Activated T-cell treated with anti-CD3 and anti-CD28 coated beads, Interleukin-2, amount 50 U/mL, for 1 hour (primary cell): ENCODE data around the gene ATP13A4.
A peak's percentile ranks its signal among the peaks of the same experiment; 100 is the strongest.

ENCODE experiments used
- DNase-seq: peaks from one replicate; pipeline ENCODE4 v3.0.0-alpha.2; 2020

The ATP13A4 gene

DNA sequence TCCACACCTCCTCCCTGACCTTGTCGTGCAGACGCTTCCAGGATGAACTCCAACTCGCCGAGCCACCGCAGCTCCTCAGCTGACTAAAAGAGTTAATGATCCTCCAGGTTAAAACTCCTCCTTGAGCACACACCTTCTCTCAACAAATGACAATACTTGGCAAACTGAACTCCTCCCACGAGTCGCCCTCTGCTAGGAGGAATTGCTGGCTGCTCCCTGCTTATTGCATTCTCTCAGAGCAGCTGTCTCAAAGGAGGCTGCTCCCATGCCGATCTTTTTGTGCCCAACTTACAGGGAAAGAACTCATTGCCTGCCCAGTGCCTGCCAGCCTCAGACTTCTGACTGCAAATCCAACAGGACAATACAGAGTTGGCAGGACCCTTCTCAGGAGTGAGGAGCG, at the start of gene ATP13A4:
Gene ATP13A4, minus strand, starts transcription at position 85 of the 400 bp plus-strand sequence. CDS start 96 bp downstream, outside the sequence.
- no peak for DNase-seq

GRCh38 chr3:193599393-193599792, 44.7 kb upstream of the ATP13A4 start:
- no peak for DNase-seq

DNA sequence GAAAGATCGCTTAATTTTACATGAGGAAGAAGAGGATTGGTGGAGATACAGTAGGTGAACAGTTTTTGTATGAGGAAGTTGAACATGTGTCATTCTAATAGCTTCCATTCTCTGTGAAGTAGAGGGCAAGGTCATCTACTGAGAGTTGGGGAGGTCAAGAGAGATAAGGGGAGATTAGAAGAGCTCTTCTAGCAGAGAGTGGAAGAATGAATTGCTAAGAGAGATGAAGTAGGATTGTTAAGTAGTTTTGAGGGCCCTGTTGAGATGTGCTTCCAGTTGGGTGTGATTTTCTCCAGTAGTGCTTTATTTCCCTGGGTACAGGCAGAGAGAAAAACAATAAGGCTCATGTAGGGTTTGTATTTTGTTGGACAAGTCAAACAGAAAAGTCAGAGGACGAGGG, 43.5 kb upstream of the ATP13A4 start:
- DNase-seq = no peak

- no peak for DNase-seq
Observed at GRCh38 chr3:193595939-193596487, 41.3 kb upstream of the ATP13A4 start.

- DNase-seq = no peak
Observed at GRCh38 chr3:193594946-193595689, 40.4 kb upstream of the ATP13A4 start.

- peak; percentile 35 for DNase-seq
Observed at GRCh38 chr3:193593668-193594030, 39.0 kb upstream of the ATP13A4 start.

DNA sequence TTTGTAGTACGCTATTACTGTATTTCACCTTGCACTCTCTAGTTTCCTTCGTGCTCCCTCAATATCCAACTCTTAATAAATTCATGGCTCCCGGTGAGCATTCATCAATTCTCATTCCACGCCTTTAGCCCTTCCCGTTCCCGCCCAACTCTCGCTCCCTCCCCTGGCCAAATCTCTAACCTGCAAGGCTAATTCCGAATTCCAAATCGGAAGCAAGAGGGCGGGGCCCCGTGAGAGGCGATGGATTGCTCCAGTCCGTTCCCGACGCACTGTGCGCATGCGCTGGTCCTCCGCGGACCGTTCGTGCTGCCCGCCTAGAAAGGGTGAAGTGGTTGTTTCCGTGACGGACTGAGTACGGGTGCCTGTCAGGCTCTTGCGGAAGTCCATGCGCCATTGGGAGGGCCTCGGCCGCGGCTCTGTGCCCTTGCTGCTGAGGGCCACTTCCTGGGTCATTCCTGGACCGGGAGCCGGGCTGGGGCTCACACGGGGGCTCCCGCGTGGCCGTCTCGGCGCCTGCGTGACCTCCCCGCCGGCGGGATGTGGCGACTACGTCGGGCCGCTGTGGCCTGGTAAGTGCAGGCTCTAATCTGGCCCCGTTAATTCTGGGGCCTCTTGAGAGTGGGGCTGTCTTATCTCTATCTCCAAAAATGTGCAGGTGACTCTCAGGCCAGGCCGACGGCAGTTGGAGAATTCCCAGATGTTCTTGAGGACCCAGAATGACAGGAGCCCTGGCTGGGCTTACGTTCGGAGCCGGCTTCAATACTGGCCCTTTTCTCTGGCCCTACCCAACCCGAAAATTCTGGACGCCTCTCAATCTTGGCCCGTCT, 38.4 kb upstream of the ATP13A4 start, which contains the start of gene OPA1:
Gene OPA1, plus strand, starts transcription at position 368 of the 827 bp plus-strand sequence. Its CDS starts 170 bp downstream, at position 538.
- DNase-seq = peak; percentile 83

GRCh38 chr3:193590088-193590856, 35.6 kb upstream of the ATP13A4 start:
- DNase-seq = no peak

DNA sequence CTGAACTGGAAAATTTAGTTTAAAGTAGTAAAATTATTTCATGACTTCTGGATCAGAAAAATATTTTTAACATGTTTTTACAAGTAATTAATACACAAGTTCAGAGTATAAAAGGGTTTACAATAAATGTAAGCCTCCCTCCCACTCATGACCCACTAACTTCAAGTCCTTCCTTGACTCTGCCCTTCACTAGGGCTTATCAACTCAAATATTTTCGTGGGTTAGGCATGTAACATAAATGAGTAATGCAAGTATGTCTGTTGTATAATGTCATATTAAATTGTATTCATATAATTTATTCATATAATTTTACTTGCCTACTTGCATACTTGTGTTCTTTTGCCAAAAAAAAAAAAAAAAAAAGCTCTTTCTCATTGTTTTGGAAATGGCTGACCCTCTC, 34.9 kb upstream of the ATP13A4 start:
- DNase-seq = no peak

GRCh38 chr3:193589129-193589528, 34.4 kb upstream of the ATP13A4 start:
- no peak for DNase-seq

DNA sequence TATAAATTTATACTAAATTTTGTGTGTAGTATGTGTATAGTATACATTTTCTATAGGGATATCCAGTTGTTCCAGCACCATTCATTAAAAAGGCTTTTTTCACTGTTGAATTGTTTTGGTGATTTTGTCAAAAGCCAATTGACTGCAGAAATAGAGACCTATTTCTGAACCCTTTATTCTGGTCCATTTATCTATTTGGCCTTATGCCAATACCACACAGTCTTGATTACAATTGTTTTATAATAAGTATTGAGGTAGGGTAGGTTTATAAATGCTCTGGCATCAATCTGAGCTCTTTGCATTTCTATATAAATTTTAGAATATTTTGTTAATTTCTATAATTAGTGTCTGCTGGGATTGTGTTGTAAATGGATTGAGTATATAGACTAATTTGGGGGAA, 31.8 kb upstream of the ATP13A4 start:
- DNase-seq = no peak

- no peak for DNase-seq
Observed at GRCh38 chr3:193585530-193585929, 30.8 kb upstream of the ATP13A4 start.

DNA sequence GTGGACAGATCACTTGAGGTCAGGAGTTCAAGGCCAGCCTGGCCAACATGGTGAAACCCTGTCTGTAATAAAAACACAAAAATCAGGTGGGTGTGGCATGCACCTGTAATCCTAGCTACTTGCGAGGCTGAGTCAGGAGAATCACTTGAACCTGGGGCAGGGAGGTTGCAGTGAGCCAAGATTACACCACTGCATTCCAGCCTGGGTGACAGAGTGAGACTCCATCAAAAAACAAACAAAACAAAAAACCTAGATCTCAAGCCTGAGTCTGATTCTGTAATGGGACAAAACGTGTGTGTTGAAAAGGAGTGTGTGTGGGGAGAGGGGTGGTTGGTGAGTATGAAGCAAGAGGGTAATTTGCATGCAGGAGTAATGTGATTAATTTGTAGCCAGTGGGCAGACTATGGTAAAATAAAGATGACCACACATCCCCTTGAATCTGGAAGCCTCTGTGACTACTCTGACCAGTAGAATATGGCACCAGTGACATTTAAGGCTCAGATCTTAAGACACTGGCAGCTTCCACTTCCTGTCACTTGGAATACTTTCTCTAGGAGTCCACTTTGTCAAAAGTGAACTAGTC, 19.9 kb upstream of the ATP13A4 start:
- DNase-seq = no peak

DNA sequence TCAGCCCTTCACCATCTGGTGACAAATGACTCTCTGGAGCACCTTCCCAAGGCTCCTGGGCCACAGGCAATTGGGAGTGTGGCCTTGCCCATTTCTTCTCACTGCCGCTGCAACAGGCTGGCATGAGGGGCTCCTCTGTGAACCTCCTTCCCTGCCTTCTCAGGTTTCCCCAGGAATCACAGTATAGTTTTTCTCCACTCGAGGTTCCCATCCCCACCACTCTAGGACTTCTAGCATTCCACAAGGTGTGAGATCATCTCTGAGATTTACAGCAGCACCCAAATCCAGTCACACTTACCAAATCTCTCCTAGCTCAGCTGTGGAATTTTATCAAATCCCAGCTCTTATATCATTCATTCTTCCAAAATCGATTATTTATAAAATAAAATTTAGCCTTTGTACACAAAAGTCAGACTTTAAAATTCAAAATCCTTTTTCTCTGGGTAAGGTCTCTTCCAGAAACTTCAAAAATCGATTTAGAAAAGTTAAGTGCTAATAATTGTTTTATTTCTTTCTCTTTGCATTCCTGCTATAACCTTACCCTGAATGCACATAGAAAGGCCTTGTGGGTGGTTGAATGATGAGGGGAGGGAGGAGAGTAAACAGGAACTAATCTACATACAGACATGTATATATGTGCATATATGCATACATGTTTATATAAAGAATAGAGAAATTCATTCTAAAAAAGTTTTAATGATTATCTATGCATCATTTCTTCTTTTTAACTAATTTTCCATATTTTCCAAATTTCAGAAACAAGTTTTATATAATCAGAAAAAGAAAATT, 18.9 kb upstream of the ATP13A4 start:
- no peak for DNase-seq

DNA sequence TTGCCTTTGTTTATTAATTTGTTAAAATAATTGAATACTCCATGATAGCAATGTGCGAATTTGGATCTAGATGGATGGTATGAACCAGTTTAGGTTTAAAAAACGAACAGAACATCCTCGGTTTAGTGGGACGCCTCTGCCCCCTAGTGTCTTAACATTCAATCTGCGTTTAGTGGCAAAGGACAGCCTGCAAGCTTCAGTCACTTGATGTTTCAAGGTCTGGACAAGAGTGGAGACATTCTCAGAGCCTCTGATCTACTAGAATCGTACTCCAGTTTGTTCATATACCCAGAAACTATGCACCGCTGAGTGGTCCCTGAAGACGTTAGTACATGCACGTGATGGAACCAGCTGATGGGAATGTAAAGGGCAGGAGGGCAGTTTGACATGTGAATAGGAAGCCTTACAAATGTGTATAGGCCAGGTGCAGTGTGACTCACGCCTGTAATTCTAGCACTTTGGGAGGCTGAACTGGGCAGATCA, 17.8 kb upstream of the ATP13A4 start:
- peak; percentile 30 for DNase-seq

GRCh38 chr3:193569119-193569518, 14.4 kb upstream of the ATP13A4 start:
- DNase-seq = no peak

DNA sequence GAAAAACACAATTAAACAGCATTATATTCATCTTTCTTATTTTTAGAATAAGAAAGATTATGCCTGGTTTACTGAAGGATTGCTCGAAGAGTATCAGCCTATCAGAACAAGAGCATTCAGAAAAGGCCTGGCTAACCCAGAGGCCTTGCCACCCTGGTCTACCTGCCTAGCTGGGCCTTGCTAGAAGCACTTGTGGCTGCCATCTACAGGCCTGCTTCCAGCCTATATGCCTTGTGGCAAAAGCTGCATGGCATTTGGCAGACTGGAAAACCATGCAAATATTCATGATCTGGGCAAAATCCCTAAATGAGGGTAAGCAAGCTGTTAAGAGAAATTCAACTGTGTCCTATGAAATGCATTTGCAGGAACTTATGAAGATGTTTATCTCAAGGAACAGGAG, 9.3 kb upstream of the ATP13A4 start:
- DNase-seq = no peak

DNA sequence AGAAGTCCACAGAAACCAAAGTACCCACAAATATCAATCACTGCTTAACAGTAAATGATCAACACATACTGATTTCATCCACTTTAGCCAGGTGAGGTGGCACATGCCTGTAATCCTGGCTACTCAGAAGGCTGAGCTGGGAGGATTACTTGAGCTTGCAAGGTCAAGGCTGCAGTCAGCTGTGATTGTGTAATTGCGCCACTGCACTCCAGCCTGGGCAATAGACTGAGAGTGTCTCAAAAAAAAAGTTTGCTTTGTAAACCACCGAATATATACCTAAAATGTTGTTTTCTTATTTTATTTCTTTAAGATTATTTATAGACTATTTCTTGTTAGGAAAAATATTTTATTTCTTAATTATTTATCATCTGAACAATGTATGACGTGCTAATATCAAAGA, 8.7 kb upstream of the ATP13A4 start:
- DNase-seq = no peak

DNA sequence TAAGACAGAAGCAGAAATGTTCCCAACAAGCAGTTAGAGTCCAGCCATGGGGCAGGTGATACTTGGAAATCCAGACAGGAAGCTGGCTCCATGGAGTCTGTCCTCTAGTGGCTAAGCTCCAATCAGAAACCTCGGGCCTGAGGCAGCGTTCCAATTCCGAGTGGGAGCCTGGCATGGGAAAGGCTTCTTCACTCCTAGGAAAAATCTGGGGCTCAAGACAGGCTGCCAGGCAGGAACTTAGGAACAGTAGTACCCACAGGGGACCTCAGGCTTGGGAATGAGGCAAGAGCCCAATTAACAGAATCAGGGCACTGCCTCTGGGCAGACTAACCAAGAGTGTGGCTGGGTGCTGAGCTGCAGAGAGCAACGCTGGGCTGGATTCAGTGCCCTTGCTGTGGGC, 6.2 kb upstream of the ATP13A4 start:
- no peak for DNase-seq

DNA sequence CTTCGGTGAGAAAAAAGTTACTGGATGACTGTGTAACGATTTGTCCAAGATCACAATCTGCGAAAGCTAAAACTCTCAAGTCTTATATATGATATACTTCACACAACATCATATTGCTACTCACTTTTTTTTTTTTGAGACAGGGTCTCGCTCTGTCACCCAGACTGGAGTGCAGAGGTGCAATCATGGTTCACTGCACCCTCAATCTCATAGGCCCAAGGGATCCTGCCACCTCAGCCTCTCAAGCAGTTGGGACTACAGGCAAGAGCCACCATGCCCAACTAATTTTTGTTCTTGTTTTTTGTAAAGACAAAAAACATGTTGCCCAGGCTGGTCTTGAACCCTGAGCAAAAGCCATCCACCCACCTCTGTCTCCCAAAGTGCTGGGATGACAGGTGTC, 5.4 kb upstream of the ATP13A4 start:
- DNase-seq = no peak

GRCh38 chr3:193559100-193559499, 4.4 kb upstream of the ATP13A4 start:
- DNase-seq = no peak

- DNase-seq = no peak
Observed at GRCh38 chr3:193556841-193557240, 2.1 kb upstream of the ATP13A4 start.
